GM21360 (cell line): Measurements from ENCODE around the gene PPIC.
"Not testable (repeated sequence)": the region's sequence is repeated elsewhere in the genome, so short reads cannot be mapped to it uniquely, and the experiment has no call there.

Experiments
- ATAC-seq: cut with Tn5 transposase; IDR thresholded peaks from one replicate; pipeline ENCODE4 v1.9.1; 2021; ENCODE audit warnings: mild to moderate bottlenecking, moderate library complexity; ENCODE audit not compliant: unreplicated experiment

PPIC gene

DNA sequence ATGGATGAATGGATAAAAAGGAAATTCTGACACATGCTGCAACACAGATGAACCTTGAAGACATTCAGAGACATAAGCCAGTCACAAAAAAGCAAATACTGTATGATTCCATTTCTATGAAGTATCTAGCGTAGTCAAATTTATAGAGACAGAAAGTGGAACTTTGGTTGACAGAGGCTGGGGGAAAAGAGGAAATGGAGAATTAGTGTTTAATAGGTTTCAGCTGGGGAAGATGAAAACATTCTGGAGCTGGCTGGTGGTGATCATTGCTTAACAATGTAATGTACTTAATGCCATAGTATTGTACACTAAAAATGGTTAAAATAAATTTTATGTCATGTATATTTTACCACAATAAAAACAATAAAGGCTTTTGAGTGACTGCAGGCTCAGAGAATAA is 24.2 kb downstream of the PPIC start:
- ATAC-seq, result no peak

DNA sequence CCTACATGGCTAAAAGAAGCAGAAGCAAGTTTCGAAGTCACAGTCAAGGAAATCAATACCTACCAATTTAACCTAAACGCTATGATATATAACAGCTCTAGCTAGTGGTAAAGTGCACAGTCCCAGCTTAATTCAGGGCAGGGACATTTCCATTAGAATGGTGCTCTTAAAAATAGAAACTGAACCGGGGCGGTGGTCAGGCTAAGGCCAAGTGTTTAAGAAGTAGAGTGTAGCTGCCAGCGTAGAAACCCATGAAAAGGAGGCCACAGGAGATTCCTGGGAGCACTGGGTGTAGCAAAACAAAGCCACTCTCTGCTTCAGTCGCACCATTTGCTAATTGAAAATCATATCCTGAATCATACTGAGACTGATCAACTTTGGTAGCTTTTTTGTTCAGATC is 28.8 kb downstream of the PPIC start:
- ATAC-seq, result no peak

GRCh38 chr5:123007182-123007581 is 29.3 kb downstream of the PPIC start:
- ATAC-seq, result no peak

DNA sequence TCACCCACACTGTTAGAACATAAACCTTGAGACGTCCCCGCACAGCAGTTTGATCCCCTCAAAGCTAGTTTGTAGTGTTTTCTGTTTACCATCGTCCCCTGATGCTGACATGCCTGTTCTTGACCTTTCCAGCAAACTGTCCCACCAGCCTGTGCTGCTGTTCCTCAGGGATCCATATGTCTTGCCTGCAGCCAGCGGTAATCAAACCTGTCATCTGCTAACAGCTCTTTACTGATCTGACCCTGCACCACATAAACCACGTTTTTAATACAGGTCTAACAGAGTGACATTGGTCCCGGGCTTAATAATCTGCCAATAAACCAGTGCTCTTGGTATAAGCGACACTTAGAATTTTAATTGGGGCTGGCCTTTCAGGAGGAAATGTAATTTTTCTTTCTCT is 34.7 kb downstream of the PPIC start:
- ATAC-seq, result no peak

DNA sequence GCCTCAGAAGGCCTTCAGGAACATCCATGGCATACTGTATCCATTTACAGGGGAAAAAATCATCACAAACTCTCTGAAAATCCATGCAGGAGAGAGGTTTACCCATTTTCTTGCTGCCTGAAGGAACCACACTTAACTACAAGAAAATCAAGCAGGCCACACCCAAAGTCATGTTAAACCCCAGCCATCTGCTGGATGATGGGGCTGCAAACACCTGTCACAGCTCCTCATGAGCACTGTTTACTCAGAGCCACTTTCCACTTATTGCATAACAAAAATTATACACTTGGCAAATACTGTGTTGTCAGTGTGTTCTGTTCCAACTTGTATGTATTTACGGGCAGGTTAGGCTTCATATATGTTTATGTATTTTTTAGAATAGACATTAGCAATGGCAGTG is 35.8 kb downstream of the PPIC start:
- ATAC-seq, result no peak

- ATAC-seq, result peak; percentile 91
Measured at GRCh38 chr5:122999947-123000563, 36.5 kb downstream of the PPIC start.

DNA sequence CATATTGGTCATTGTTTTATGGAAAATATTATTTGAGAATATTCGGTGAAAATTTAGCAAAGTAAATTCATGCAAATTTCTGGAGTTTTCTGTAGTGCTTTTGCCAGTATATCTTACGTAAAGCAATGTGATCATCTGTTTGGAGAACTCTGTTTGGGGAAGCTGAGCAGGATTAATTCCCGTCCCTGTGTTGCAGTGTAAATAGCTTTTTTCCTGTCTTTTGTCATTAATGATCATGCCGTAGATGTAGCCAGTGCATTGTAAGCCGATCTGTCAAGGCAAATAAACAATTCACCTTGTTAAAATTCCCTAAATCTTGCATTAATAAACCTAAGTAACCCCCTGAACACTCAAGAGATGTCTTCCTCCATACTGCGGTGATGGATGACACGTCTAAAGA is 39.2 kb downstream of the PPIC start:
- ATAC-seq, result no peak

DNA sequence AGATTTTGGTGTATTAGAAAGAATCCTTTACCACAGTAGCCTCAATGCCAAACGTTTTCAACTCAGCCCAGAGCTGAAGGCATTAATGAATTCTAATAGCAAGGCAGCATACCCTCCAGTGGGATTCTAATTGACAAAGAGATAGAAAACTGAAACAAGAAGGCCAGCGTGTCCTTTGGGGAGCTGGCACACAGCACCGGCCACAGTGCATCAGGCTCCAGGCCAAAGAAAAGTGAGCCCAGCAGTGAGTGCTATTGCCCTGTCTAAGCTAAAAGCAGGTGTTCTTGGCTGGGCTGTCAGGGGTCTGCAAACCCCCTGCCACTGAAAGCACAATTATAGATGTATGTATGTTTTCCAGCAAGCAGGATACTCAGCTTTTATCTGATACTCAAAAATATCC is 40.4 kb downstream of the PPIC start:
- no peak for ATAC-seq

- peak; percentile 98 for ATAC-seq
Measured at GRCh38 chr5:122985954-122986721, 50.4 kb downstream of the PPIC start.

DNA sequence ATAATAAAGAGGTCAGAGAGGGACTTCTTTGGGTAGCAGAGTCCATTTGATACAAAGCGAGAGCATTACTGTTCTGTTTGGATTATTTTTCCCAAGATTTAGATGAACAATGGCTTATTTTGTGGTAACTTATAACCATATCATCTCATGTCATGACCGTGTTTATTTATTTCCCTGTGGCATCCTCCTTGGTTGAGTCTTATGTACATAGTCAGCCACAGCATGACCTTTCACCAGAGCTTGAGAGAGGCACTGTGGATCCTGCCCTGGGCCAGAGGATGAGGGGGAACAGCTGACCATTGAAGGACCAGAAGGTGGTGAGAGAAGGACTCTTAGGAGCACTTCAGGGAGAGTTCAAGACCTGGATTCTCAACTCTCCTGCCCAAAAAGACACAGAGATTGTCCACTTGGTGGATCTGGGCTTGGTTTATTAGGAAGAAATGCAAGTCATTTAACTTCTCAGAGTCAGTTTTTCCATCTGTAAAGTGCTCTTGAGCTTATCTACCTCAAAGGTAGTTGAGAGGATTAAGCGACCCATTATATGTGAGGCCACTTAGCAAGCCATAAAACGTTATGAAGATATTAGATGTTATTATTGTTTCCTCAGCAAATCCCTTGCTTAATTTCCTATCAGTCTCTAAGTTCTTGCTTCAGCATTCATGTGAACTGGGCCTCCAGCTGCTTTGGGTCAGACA is 51.4 kb downstream of the PPIC start:
- no peak for ATAC-seq

- ATAC-seq, result no peak
Measured at GRCh38 chr5:122984425-122984824, 52.1 kb downstream of the PPIC start.

DNA sequence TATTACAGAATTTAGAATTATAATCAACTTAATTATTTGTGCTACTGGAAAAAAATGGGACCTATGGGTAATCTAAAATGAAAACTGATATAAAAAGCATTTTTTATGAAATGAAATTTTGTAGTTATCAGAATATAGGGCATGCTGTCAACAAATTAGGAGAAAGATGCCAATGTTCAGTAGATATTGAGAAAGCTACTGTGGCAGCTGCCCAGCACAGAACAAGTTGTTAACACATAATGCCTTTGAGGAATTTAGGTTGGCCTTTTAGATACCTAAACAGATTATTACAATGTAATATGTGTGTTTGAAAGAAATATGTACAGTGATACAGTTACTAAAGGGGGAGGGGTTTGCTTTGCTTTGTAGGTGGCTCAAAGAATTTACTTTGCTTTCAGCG is 54.1 kb downstream of the PPIC start:
- ATAC-seq, result no peak

GRCh38 chr5:122981846-122982245 is 54.7 kb downstream of the PPIC start:
- ATAC-seq, result no peak

- ATAC-seq, result no peak
Measured at GRCh38 chr5:122978644-122979297, 57.8 kb downstream of the PPIC start.

- no peak for ATAC-seq
Measured at GRCh38 chr5:122978068-122978467, 58.5 kb downstream of the PPIC start.

DNA sequence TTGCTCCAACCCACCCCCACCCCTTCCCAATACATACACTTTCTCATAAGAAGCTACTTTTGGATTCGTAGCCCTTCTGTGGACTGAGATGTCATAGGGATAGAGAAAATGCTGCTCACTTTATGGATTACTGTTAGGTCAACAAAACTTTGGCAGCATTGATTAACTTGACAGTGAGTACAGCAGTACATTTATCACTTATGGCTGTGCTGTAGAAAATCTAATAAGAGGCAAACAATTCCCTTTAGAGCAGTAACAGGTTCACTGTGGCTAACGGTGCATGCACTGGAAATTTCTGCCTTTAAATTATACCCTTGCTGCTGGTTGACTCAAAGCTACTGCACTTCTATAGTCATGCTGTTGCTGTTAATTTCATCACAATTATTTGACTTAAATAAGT is 59.2 kb downstream of the PPIC start:
- ATAC-seq, result no peak

DNA sequence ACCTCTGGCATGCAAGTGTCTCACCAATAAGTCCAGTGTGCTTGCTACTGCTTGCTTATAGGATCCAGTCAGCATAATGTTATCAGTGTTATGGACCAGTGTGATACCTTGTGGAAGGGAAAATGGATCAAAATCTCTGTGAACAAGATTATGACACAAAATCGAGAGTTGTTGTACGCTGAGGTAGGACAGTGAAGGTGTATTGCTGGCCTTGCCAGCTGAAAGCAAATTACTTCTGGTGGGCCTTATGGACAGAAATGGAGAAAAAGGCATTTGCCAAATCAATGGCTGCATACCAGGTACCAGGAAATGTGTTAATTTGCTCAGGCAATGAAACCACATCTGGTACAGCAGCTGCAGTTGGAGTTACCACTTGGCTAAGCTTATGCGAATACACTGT is 62.3 kb downstream of the PPIC start:
- ATAC-seq, result not testable (repeated sequence)

- not testable (repeated sequence) for ATAC-seq
Measured at GRCh38 chr5:122973759-122974158, 62.8 kb downstream of the PPIC start.
